Suprapubic skin (tissue), 4 donors: ENCODE data around the gene HSPG2.

Experiments used
- EP300 ChIP-seq: sonication (generic); formaldehyde crosslinking; IDR thresholded peaks from one replicate; pipeline ENCODE4 v1.6.1; 2017; ENCODE audit warnings: antibody characterized with exemption
- POLR2A ChIP-seq, 2 donors: fragments of 450-650 bp; IDR thresholded peaks; one replicate each; pipeline ENCODE4 v1.6.1; 2017; ENCODE audit warnings: antibody characterized with exemption in 2 of 2, mild to moderate bottlenecking in 2 of 2, moderate library complexity in 2 of 2
- POLR2AphosphoS5 ChIP-seq, 3 donors: sonication (generic); formaldehyde crosslinking; IDR thresholded peaks; one replicate each; pipeline ENCODE4 v1.6.1; 2017; ENCODE audit warnings: antibody characterized with exemption in 3 of 3
- TF ChIP-seq, protein P1 (sequence below), 2 donors: fragments of 200-600 bp in 1 of 2; fragments of 450-650 bp in 1 of 2; sonication (generic) in 1 of 2; IDR thresholded peaks; one replicate each; pipeline ENCODE4 v1.5.1; 2016 to 2019; ENCODE audit warnings: antibody characterized with exemption in 2 of 2, mild to moderate bottlenecking in 1 of 2, moderate library complexity in 1 of 2

DNA sequence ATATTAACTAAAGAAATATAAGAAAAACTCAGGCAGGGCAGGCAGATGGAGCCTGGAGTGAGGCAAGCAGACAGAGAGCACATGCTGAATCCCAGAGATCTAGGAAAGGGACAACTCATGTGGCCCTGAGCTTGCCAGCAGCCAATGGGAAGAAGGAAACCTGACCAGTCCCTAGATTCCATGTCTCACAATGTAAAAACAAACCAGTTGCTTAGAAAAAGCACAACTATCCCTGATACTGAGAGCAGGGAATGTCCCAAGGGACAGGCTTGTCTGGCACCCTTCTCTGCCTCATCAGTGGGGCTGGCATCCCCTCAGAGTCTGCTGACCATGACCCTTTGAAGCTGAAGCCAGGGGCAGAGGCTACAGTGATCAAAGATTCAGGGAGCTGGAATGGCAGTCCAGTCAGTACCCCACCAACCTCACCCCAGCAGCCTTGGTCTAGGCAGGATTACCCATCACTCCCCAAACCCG is 27.8 kb downstream of the HSPG2 start:
- TF ChIP-seq, protein P1, sequence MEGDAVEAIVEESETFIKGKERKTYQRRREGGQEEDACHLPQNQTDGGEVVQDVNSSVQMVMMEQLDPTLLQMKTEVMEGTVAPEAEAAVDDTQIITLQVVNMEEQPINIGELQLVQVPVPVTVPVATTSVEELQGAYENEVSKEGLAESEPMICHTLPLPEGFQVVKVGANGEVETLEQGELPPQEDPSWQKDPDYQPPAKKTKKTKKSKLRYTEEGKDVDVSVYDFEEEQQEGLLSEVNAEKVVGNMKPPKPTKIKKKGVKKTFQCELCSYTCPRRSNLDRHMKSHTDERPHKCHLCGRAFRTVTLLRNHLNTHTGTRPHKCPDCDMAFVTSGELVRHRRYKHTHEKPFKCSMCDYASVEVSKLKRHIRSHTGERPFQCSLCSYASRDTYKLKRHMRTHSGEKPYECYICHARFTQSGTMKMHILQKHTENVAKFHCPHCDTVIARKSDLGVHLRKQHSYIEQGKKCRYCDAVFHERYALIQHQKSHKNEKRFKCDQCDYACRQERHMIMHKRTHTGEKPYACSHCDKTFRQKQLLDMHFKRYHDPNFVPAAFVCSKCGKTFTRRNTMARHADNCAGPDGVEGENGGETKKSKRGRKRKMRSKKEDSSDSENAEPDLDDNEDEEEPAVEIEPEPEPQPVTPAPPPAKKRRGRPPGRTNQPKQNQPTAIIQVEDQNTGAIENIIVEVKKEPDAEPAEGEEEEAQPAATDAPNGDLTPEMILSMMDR (IDR thresholded peaks at IDR 0.05): no peak
- TF ChIP-seq POLR2A (IDR thresholded peaks at IDR 0.05) (no peak), POLR2AphosphoS5 (IDR thresholded peaks at IDR 0.05) (no peak), EP300 (no peak)
